Neural progenitor cell (in vitro differentiated cells): ENCODE results near the gene GATAD2A. TPM values are rescaled to one million over a fixed set of nuclear protein-coding genes. Genes with fewer than 3 reads are reported as not detected.
A peak's percentile ranks its signal among the peaks of the same experiment; 100 is the strongest.

Experiments used
- DNase-seq: peaks from one replicate; pipeline ENCODE4 v3.0.0-alpha.2; 2016; ENCODE audit warnings: low spot score
- H2AFZ ChIP-seq: fragments of 200-600 bp; sonication (generic); replicated peaks from 2 replicates; pipeline ENCODE4 v1.6.1; 2016; ENCODE audit warnings: antibody characterized with exemption
- H3F3A ChIP-seq: fragments of 200-600 bp; sonication (generic); 2 replicates; pipeline ENCODE4 v1.6.1; 2016; ENCODE audit warnings: antibody characterized with exemption, low read depth
- H3K27ac ChIP-seq: fragments of 200-600 bp; sonication (generic); 2 replicates; pipeline ENCODE4 v1.5.1; 2016; ENCODE audit warnings: mild to moderate bottlenecking
- H3K27me3 ChIP-seq: fragments of 200-600 bp; sonication (generic); 2 replicates; pipeline ENCODE4 v1.6.1; 2016; ENCODE audit warnings: mild to moderate bottlenecking, moderate library complexity
- H3K36me3 ChIP-seq: fragments of 200-600 bp; sonication (generic); 2 replicates; pipeline ENCODE4 v1.5.1; 2016
- H3K4me1 ChIP-seq: fragments of 200-600 bp; sonication (generic); 2 replicates; pipeline ENCODE4 v1.6.1; 2016; ENCODE audit warnings: mixed run types
- H3K4me2 ChIP-seq: fragments of 200-600 bp; sonication (generic); 2 replicates; pipeline ENCODE4 v1.6.1; 2016
- H3K4me3 ChIP-seq: fragments of 200-600 bp; sonication (generic); 2 replicates; pipeline ENCODE4 v1.5.1; 2016
- H3K79me2 ChIP-seq: fragments of 200-600 bp; sonication (generic); 2 replicates; pipeline ENCODE4 v1.6.1; 2016; ENCODE audit warnings: low read depth
- H3K9ac ChIP-seq: fragments of 200-600 bp; sonication (generic); 2 replicates; pipeline ENCODE4 v1.6.1; 2016
- H3K9me3 ChIP-seq: fragments of 200-600 bp; sonication (generic); 2 replicates; pipeline ENCODE4 v1.5.1; 2016; ENCODE audit warnings: low read depth
- H4K20me1 ChIP-seq: fragments of 200-600 bp; sonication (generic); 2 replicates; pipeline ENCODE4 v1.6.1; 2016; ENCODE audit warnings: low read depth
- H3K27ac Mint-ChIP-seq: 3 replicates; pipeline ENCODE4 v1.8.0; 2021; ENCODE audit warnings: mixed read lengths
- H3K27me3 Mint-ChIP-seq: 2 replicates; pipeline ENCODE4 v1.8.0; 2022; ENCODE audit warnings: low read depth, mild to moderate bottlenecking, inconsistent platforms, moderate library complexity, mixed read lengths; ENCODE audit not compliant: insufficient read depth
- H3K36me3 Mint-ChIP-seq: 3 replicates; pipeline ENCODE4 v1.8.0; 2021; ENCODE audit warnings: mixed read lengths
- H3K4me1 Mint-ChIP-seq: 3 replicates; pipeline ENCODE4 v1.8.0; 2021; ENCODE audit warnings: mixed read lengths
- H3K4me3 Mint-ChIP-seq: 3 replicates; pipeline ENCODE4 v1.8.0; 2021; ENCODE audit warnings: mild to moderate bottlenecking, moderate library complexity, mixed read lengths
- H3K9me3 Mint-ChIP-seq: 3 replicates; pipeline ENCODE4 v1.8.0; 2020; ENCODE audit warnings: mixed read lengths
- CTCF ChIP-seq: fragments of 200-600 bp; sonication (generic); IDR thresholded peaks from 2 replicates; pipeline ENCODE4 v1.5.1; 2017; ENCODE audit warnings: antibody characterized with exemption, mild to moderate bottlenecking
- EZH2 ChIP-seq: fragments of 200-600 bp; sonication (generic); IDR thresholded peaks from 2 replicates; pipeline ENCODE4 v1.6.1; 2017; ENCODE audit warnings: antibody characterized with exemption, mild to moderate bottlenecking, moderate library complexity
- EZH2phosphoT487 ChIP-seq: fragments of 200-600 bp; sonication (generic); IDR thresholded peaks from 2 replicates; pipeline ENCODE4 v1.6.1; 2017; ENCODE audit warnings: antibody characterized with exemption
- total RNA-seq: library from RNA; depleted of rRNA; stranded (reverse); fragments of >200 nt; gene quantifications from 2 replicates; pipeline ENCODE4 v1.2.3, GENCODE V29; 2015; ENCODE audit warnings: low replicate concordance

Gene GATAD2A
- total RNA-seq, 1 donor from 2014 or later = 37.9 TPM

- Mint-ChIP-seq H3K27me3 (peaks cover 10% of the 10 kb centered on the region), H3K4me3 (peak overlapping the region; percentile 70), H3K9me3 (no peaks in the 10 kb centered on the region), H3K27ac (peak overlapping the region; percentile 98), H3K36me3 (peaks cover 3% of the 10 kb centered on the region), H3K4me1 (peaks cover 45% of the 10 kb centered on the region)
- H3K27ac ChIP-seq = peak overlapping the region; percentile 10
- H3K27me3 ChIP-seq = no peaks in the 10 kb centered on the region
- peaks cover 21% of the 10 kb centered on the region for H3K4me1 ChIP-seq
- H4K20me1 ChIP-seq = peaks cover 31% of the 10 kb centered on the region
- no peak overlapping the region for H3K4me2 ChIP-seq
- no peak overlapping the region for H3K9ac ChIP-seq
- H3K4me3 ChIP-seq = no peak overlapping the region
- H3K36me3 ChIP-seq = no peaks in the 10 kb centered on the region
- H3K9me3 ChIP-seq = no peaks in the 10 kb centered on the region
- peaks cover 68% of the 10 kb centered on the region for H3K79me2 ChIP-seq
- TF ChIP-seq EZH2 (no peak), EZH2phosphoT487 (no peak)
- DNase-seq = peak; percentile 16
- peaks cover 28% of the 10 kb centered on the region for H3F3A ChIP-seq
- H2AFZ ChIP-seq = no peak overlapping the region
Measured at GRCh38 chr19:19489804-19490204, 84.3 kb downstream of the GATAD2A start.

GRCh38 chr19:19490214-19490968, 84.9 kb downstream of the GATAD2A start:
- no peak overlapping the region for H3K4me3 ChIP-seq
- H3K27ac ChIP-seq = peak overlapping the region; percentile 10
- Mint-ChIP-seq H3K9me3 (no peaks in the 10 kb centered on the region), H3K27me3 (peaks cover 10% of the 10 kb centered on the region), H3K4me1 (peaks cover 45% of the 10 kb centered on the region), H3K4me3 (peak overlapping the region; percentile 70), H3K27ac (peak overlapping the region; percentile 98), H3K36me3 (peaks cover 5% of the 10 kb centered on the region)
- no peaks in the 10 kb centered on the region for H3K36me3 ChIP-seq
- H4K20me1 ChIP-seq = peaks cover 26% of the 10 kb centered on the region
- H3K4me2 ChIP-seq = no peak overlapping the region
- H3K9ac ChIP-seq = no peak overlapping the region
- no peaks in the 10 kb centered on the region for H3K9me3 ChIP-seq
- TF ChIP-seq CTCF (peak; percentile 92), EZH2 (no peak)
- no peaks in the 10 kb centered on the region for H3K27me3 ChIP-seq
- DNase-seq = peak; percentile 87
- H3F3A ChIP-seq = peaks cover 28% of the 10 kb centered on the region
- peaks cover 62% of the 10 kb centered on the region for H3K79me2 ChIP-seq
- no peak overlapping the region for H2AFZ ChIP-seq
- peaks cover 21% of the 10 kb centered on the region for H3K4me1 ChIP-seq

GRCh38 chr19:19491321-19492025, 86.0 kb downstream of the GATAD2A start:
- Histone ChIP-seq H3K36me3 (no peaks in the 10 kb centered on the region), H3K9me3 (no peaks in the 10 kb centered on the region), H3K4me2 (no peak overlapping the region), H3K27me3 (no peaks in the 10 kb centered on the region), H3K4me3 (no peak overlapping the region), H2AFZ (no peak overlapping the region), H3K79me2 (peaks cover 54% of the 10 kb centered on the region), H4K20me1 (peaks cover 25% of the 10 kb centered on the region), H3K4me1 (peaks cover 21% of the 10 kb centered on the region), H3K27ac (no peak overlapping the region), H3K9ac (no peak overlapping the region), H3F3A (peaks cover 28% of the 10 kb centered on the region)
- H3K36me3 Mint-ChIP-seq = peaks cover 5% of the 10 kb centered on the region
- H3K27me3 Mint-ChIP-seq = peaks cover 8% of the 10 kb centered on the region
- no peak for TF ChIP-seq EZH2
- TF ChIP-seq EZH2phosphoT487 = no peak
- H3K27ac Mint-ChIP-seq = no peak overlapping the region
- peaks cover 43% of the 10 kb centered on the region for H3K4me1 Mint-ChIP-seq
- no peaks in the 10 kb centered on the region for H3K9me3 Mint-ChIP-seq
- H3K4me3 Mint-ChIP-seq = no peak overlapping the region
- no peak for DNase-seq

GRCh38 chr19:19492026-19492610, 86.6 kb downstream of the GATAD2A start:
- Histone ChIP-seq H3K79me2 (peaks cover 54% of the 10 kb centered on the region), H3K4me3 (no peak overlapping the region), H3K4me2 (no peak overlapping the region), H2AFZ (no peak overlapping the region), H3F3A (peaks cover 28% of the 10 kb centered on the region), H3K27ac (no peak overlapping the region), H3K36me3 (no peaks in the 10 kb centered on the region), H3K9me3 (no peaks in the 10 kb centered on the region), H3K27me3 (no peaks in the 10 kb centered on the region), H4K20me1 (peaks cover 25% of the 10 kb centered on the region), H3K4me1 (peaks cover 21% of the 10 kb centered on the region), H3K9ac (no peak overlapping the region)
- no peaks in the 10 kb centered on the region for H3K9me3 Mint-ChIP-seq
- no peak for DNase-seq
- H3K4me1 Mint-ChIP-seq = peaks cover 36% of the 10 kb centered on the region
- no peak overlapping the region for H3K27ac Mint-ChIP-seq
- peaks cover 6% of the 10 kb centered on the region for H3K27me3 Mint-ChIP-seq
- H3K36me3 Mint-ChIP-seq = peaks cover 7% of the 10 kb centered on the region
- TF ChIP-seq EZH2 (no peak), CTCF (no peak), EZH2phosphoT487 (no peak)
- no peak overlapping the region for H3K4me3 Mint-ChIP-seq
